IPS-11a (cell line): ENCODE measurements around the gene MYRIP.

Source experiments
- H3K4me3 ChIP-seq: one replicate; pipeline ENCODE4 v1.5.1; 2013; ENCODE audit warnings: low read depth, low read length, control low read depth

The MYRIP gene

GRCh38 chr3:39962581-39962980 lies 153.2 kb downstream of the MYRIP start:
- no peak overlapping the region for H3K4me3 ChIP-seq

GRCh38 chr3:39965461-39965860 lies 156.1 kb downstream of the MYRIP start:
- no peak overlapping the region for H3K4me3 ChIP-seq

- no peak overlapping the region for H3K4me3 ChIP-seq
Measured at GRCh38 chr3:39965997-39966396, 156.6 kb downstream of the MYRIP start.

- no peak overlapping the region for H3K4me3 ChIP-seq
Measured at GRCh38 chr3:39970982-39971381, 161.6 kb downstream of the MYRIP start.

- no peak overlapping the region for H3K4me3 ChIP-seq
Measured at GRCh38 chr3:39971559-39972031, 162.2 kb downstream of the MYRIP start.

GRCh38 chr3:39972508-39972907 lies 163.1 kb downstream of the MYRIP start:
- no peak overlapping the region for H3K4me3 ChIP-seq

GRCh38 chr3:39977058-39977794 lies 167.8 kb downstream of the MYRIP start:
- no peak overlapping the region for H3K4me3 ChIP-seq

- no peak overlapping the region for H3K4me3 ChIP-seq
Measured at GRCh38 chr3:39978308-39978707, 168.9 kb downstream of the MYRIP start.

GRCh38 chr3:39980058-39980457 lies 170.6 kb downstream of the MYRIP start:
- H3K4me3 ChIP-seq, result no peak overlapping the region

GRCh38 chr3:39980781-39981180 lies 171.4 kb downstream of the MYRIP start:
- H3K4me3 ChIP-seq, result no peak overlapping the region

- no peak overlapping the region for H3K4me3 ChIP-seq
Measured at GRCh38 chr3:39981547-39982184, 172.3 kb downstream of the MYRIP start.

- H3K4me3 ChIP-seq, result no peak overlapping the region
Measured at GRCh38 chr3:39982665-39983357, 173.4 kb downstream of the MYRIP start.

GRCh38 chr3:39989746-39990145 lies 180.3 kb downstream of the MYRIP start:
- no peak overlapping the region for H3K4me3 ChIP-seq

- no peak overlapping the region for H3K4me3 ChIP-seq
Measured at GRCh38 chr3:39990532-39990931, 181.1 kb downstream of the MYRIP start.

- H3K4me3 ChIP-seq, result no peak overlapping the region
Measured at GRCh38 chr3:40008796-40009195, 199.4 kb downstream of the MYRIP start.

- H3K4me3 ChIP-seq, result no peak overlapping the region
Measured at GRCh38 chr3:40009991-40010390, 200.6 kb downstream of the MYRIP start.

- H3K4me3 ChIP-seq, result no peak overlapping the region
Measured at GRCh38 chr3:40012381-40012780, 203.0 kb downstream of the MYRIP start.

GRCh38 chr3:40016391-40016790 lies 207.0 kb downstream of the MYRIP start:
- H3K4me3 ChIP-seq, result no peak overlapping the region

GRCh38 chr3:40018369-40018768 lies 209.0 kb downstream of the MYRIP start:
- H3K4me3 ChIP-seq, result no peak overlapping the region

- no peak overlapping the region for H3K4me3 ChIP-seq
Measured at GRCh38 chr3:40019376-40019775, 210.0 kb downstream of the MYRIP start.

GRCh38 chr3:40020689-40021088 lies 211.3 kb downstream of the MYRIP start:
- no peak overlapping the region for H3K4me3 ChIP-seq

GRCh38 chr3:40021338-40021737 lies 211.9 kb downstream of the MYRIP start:
- H3K4me3 ChIP-seq, result no peak overlapping the region
